ENCODE data around the gene CEP57. TPM values are rescaled to one million over a fixed set of nuclear protein-coding genes. Genes with fewer than 3 reads are reported as not detected.

CEP57 gene
- total RNA-seq, 4 donors from 2014 or later = 22.4 to 61.7 (median 40.2) TPM

DNA sequence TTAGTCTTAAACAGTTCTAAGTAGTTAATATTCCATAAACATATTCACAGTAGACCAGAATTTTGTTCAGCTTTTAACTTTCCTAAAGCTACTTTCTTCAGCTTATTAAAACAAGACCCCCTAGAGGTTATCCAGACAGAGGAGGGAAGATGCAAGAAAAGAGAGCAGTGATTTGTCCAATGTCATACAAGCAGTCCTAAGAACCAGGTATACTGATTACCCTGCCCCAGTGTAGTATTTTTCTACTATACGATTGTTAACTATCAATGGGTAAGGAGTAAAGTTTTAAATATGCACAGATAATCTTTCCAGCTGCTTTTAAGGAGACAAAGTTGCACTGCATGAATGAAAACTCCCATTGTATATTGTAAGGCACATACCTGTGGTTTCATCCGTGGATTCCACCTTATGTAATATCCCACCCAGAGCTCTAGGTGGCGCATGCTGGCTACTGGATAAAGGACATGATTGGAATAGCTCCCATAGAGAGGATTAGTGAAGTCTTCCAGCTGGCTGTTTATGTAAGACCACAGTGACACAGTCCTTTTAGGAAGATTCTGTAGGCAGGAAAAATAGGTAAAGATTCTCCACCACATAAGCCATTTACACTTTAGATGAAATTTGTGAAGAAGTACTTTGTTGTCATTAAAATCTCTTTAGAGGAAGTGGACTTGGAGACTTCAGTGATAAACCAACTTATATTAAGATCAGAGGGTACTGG is 45.6 kb downstream of the CEP57 start:
- Histone ChIP-seq H3K36me3 (peaks cover 0 to 38% (median 13%) of the 10 kb centered on the region in 4 donors), H3K9me3 (no peaks in the 10 kb centered on the region), H3K27me3 (no peaks in the 10 kb centered on the region), H3K4me1 (peaks cover 0 to 4% (median 0%) of the 10 kb centered on the region in 4 donors), H3K4me3 (no peak overlapping the region), H3K27ac (peak overlapping the region in 2 of 4 donors; percentile 33 to 35)
- 11 to 12% methylated on average over 3 of the region's 3 CpGs for WGBS, 2 donors (ENCODE audit: low coverage in 1 of 2)
- TF ChIP-seq EP300 (IDR thresholded peaks at IDR 0.05; ENCODE audit: low read depth) (no peak), POLR2AphosphoS5 (IDR thresholded peaks at IDR 0.05) (peak; percentile 26 to 52 (median 44))
- TF ChIP-seq, protein P1, sequence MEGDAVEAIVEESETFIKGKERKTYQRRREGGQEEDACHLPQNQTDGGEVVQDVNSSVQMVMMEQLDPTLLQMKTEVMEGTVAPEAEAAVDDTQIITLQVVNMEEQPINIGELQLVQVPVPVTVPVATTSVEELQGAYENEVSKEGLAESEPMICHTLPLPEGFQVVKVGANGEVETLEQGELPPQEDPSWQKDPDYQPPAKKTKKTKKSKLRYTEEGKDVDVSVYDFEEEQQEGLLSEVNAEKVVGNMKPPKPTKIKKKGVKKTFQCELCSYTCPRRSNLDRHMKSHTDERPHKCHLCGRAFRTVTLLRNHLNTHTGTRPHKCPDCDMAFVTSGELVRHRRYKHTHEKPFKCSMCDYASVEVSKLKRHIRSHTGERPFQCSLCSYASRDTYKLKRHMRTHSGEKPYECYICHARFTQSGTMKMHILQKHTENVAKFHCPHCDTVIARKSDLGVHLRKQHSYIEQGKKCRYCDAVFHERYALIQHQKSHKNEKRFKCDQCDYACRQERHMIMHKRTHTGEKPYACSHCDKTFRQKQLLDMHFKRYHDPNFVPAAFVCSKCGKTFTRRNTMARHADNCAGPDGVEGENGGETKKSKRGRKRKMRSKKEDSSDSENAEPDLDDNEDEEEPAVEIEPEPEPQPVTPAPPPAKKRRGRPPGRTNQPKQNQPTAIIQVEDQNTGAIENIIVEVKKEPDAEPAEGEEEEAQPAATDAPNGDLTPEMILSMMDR (IDR thresholded peaks at IDR 0.05) = peak; percentile 78 to 89 (median 88)
- in situ Hi-C loops (cut with MboI; ENCODE audit: low pct_ligation_motif_present in 1 of 4, low pct_unique_long_range_greater_than_20kb in 1 of 4, low sequenced_read_pairs in 3 of 4) (loop anchor here (25.0 kb wide), 2 partner anchors 526 to 551 kb away; partner anchors contain the start of genes CCDC82 (in 1 of the 4) and JRKL (in 1 of the 4)), intact Hi-C loops (cut with DNase I; ENCODE audit: low total_unique reads) (loop anchor here (5.0 kb wide), 1 partner anchor 406 kb away; no protein-coding TSS in a partner anchor)
- peak; percentile 56 for DNase-seq

DNA sequence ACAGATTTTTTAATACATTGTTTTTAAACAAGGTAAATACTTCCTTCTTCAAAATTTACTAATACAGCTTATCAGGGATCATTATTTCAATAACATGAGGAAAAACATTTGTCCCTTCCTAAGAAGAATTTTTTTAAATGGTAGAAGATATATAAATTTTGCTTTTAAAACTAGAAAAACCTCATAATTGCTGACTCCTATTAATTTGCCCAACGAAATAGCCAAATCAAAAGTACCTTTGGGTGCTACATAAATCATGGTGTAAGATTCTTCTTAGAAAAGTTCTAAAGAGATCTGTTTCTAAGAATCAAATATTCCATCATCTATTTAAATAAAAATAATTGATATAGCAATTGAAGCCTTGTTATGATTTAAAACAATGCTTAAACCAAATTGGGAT is 54.9 kb downstream of the CEP57 start:
- H3K36me3 ChIP-seq = peaks cover 0 to 4% (median under 1%) of the 10 kb centered on the region in 4 donors
- WGBS, 2 donors (ENCODE audit: low coverage in 1 of 2) = 96% methylated on average over 1 of the region's 1 CpG
- DNase-seq = no peak
- H3K9me3 ChIP-seq = no peaks in the 10 kb centered on the region
- in situ Hi-C loops (cut with MboI; ENCODE audit: low pct_ligation_motif_present in 1 of 4, low pct_unique_long_range_greater_than_20kb in 1 of 4, low sequenced_read_pairs in 3 of 4) = loop anchor here (25.0 kb wide), 2 partner anchors 517 to 542 kb away; partner anchors contain the start of genes CCDC82 (in 1 of the 4) and JRKL (in 1 of the 4)
- H3K27me3 ChIP-seq = no peaks in the 10 kb centered on the region
- H3K27ac ChIP-seq = no peak overlapping the region
- TF ChIP-seq EP300 (IDR thresholded peaks at IDR 0.05; ENCODE audit: low read depth) = no peak
- TF ChIP-seq POLR2AphosphoS5 (IDR thresholded peaks at IDR 0.05) = no peak
- TF ChIP-seq POLR2A (IDR thresholded peaks at IDR 0.05) = no peak
- TF ChIP-seq, protein P1 (IDR thresholded peaks at IDR 0.05) = no peak
- H3K4me1 ChIP-seq = no peaks in the 10 kb centered on the region
- H3K4me3 ChIP-seq = no peak overlapping the region
- intact Hi-C loops (cut with DNase I; ENCODE audit: low total_unique reads) = no loop called here

DNA sequence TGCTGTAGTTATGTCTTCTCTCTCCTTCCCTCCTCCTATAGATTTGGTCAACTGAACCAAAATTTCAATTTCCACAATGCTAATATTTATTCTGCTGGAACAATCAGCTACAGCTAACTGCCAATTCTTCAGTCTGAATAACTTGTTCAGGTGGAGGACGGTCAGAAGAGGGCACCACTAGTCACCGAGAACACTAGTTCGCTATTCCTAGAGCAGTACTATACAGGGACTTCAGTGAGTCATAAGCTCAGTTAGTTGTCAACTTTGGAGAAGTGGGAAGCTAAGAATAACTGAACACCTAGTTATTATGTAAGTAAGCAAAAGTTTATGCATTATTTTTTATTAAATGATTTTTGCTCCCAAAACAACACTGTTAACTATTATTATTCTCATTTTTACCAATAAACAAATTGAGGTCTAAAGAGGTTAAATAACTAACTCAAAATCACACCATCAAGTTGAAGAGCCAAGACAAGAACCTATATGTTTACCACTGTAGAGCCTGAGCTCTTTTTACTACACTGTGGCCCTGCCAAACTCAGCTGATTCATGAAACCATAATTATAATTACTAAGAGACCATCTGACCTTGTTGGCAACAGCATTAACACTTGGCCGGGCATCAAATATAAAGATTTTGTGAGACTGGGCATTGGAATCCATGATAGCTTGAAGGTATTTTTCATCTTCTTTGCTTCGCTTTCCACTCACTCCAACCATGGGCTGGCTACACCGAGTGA is 59.0 kb downstream of the CEP57 start:
- no peak for TF ChIP-seq POLR2AphosphoS5 (IDR thresholded peaks at IDR 0.05)
- TF ChIP-seq, protein P1 (IDR thresholded peaks at IDR 0.05) = peak in 4 of 5 experiments; percentile 26 to 38 (median 32)
- intact Hi-C loops (cut with DNase I; ENCODE audit: low total_unique reads) = no loop called here
- no peaks in the 10 kb centered on the region for H3K9me3 ChIP-seq
- peaks cover 0 to 2% (median 0%) of the 10 kb centered on the region in 4 donors for H3K36me3 ChIP-seq
- H3K4me3 ChIP-seq = no peak overlapping the region
- in situ Hi-C loops (cut with MboI; ENCODE audit: low pct_ligation_motif_present in 1 of 4, low pct_unique_long_range_greater_than_20kb in 1 of 4, low sequenced_read_pairs in 3 of 4) = loop anchor here (25.0 kb wide), 2 partner anchors 513 to 538 kb away; partner anchors contain the start of genes CCDC82 (in 1 of the 4) and JRKL (in 1 of the 4)
- no peaks in the 10 kb centered on the region for H3K27me3 ChIP-seq
- WGBS, 2 donors (ENCODE audit: low coverage in 1 of 2) = 66 to 73% methylated on average over 6 of the region's 6 CpGs
- DNase-seq = peak; percentile 44
- H3K27ac ChIP-seq = no peak overlapping the region
- no peaks in the 10 kb centered on the region for H3K4me1 ChIP-seq

DNA sequence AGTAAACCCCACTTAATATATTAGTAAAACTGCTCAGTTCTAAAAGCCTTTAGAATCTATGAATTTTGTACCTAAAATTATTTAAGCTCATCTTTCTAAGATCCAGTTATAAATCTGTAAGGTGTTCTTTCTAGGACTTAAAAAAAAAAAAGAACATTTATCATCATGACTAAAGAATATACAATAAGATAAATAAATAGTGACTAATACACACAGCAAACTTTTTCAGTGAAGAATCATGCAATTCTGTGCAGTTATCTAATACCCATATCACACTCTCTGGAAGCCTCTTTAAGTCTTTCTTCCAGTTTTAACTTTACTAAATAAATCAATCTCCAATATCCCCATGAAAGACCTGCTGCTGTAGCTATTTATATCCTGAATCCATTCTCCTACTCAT is 59.8 kb downstream of the CEP57 start:
- Histone ChIP-seq H3K27me3 (no peaks in the 10 kb centered on the region), H3K36me3 (no peaks in the 10 kb centered on the region), H3K27ac (no peak overlapping the region), H3K4me1 (no peaks in the 10 kb centered on the region), H3K9me3 (no peaks in the 10 kb centered on the region), H3K4me3 (no peak overlapping the region)
- intact Hi-C loops (cut with DNase I; ENCODE audit: low total_unique reads) = no loop called here
- TF ChIP-seq EP300 (IDR thresholded peaks at IDR 0.05; ENCODE audit: low read depth) (no peak), POLR2A (IDR thresholded peaks at IDR 0.05) (no peak), POLR2AphosphoS5 (IDR thresholded peaks at IDR 0.05) (no peak)
- TF ChIP-seq, protein P1 (IDR thresholded peaks at IDR 0.05) = no peak
- DNase-seq = no peak
- in situ Hi-C loops (cut with MboI; ENCODE audit: low pct_ligation_motif_present in 1 of 4, low pct_unique_long_range_greater_than_20kb in 1 of 4, low sequenced_read_pairs in 3 of 4) = no loop called here
